Activated T-cell treated with anti-CD3 and anti-CD28 coated beads for 48 hours (primary cell): ENCODE results near the gene TMEM63B.
"Not testable (repeated sequence)": the region's sequence is repeated elsewhere in the genome, so short reads cannot be mapped to it uniquely, and the experiment has no call there.

Experiments used
- DNase-seq: peaks from one replicate; pipeline ENCODE4 v3.0.0-alpha.2; 2020; ENCODE audit warnings: low read depth

Gene TMEM63B

DNA sequence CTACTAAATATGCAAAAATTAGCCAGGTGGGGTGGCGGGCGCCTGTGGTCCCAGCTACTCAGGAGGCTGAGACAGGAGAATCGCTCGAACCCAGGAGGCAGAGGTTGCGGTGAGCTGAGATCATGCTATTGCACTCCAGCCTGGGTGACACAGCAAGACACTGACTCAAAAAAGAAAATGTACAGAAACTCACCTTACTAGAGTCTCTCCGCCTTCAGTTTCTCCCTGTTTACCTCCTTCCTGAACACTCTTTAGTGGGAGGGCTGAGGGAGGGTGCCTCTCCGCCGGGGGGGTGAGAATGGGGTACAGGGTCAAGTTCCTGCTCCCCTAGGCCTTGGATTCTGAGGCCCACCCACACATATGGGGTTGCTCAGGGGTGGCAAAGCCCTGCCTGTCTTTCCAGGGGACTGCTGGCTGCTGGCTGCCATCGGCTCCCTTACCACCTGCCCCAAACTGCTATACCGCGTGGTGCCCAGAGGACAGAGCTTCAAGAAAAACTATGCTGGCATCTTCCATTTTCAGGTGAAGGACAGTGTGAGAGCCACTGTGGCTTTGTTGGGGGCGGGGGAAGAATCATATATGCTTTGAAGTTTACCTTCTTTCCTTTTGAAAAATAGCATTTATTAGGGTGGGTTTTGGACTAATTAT lies 44.7 kb downstream of the TMEM63B start:
- no peak for DNase-seq

DNA sequence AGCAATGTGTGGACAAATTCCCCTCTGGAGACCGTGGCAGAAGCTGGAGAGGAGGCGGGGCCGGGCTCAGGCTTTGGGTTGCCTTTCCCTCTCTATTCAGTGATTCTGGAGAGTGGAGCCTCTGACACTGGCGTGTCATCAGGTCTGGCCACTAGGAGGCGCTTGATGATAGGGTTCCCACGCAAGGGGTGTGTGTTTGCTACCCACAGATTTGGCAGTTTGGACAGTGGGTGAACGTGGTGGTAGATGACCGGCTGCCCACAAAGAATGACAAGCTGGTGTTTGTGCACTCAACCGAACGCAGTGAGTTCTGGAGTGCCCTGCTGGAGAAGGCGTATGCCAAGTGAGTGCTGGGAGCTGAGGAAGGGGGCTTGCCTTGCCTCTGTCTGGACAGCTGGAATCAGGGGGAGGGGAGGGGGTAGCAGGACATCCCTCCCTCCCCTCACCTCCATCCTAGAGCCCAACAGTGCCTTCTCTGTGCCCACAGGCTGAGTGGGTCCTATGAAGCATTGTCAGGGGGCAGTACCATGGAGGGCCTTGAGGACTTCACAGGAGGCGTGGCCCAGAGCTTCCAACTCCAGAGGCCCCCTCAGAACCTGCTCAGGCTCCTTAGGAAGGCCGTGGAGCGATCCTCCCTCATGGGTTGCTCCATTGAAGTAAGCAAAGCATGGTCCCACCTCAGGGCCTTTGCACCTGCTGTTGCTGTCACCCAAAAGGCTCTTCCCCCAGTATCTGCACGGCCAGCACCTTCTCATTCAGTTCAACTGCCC lies 45.6 kb downstream of the TMEM63B start:
- peak; percentile 73 for DNase-seq

DNA sequence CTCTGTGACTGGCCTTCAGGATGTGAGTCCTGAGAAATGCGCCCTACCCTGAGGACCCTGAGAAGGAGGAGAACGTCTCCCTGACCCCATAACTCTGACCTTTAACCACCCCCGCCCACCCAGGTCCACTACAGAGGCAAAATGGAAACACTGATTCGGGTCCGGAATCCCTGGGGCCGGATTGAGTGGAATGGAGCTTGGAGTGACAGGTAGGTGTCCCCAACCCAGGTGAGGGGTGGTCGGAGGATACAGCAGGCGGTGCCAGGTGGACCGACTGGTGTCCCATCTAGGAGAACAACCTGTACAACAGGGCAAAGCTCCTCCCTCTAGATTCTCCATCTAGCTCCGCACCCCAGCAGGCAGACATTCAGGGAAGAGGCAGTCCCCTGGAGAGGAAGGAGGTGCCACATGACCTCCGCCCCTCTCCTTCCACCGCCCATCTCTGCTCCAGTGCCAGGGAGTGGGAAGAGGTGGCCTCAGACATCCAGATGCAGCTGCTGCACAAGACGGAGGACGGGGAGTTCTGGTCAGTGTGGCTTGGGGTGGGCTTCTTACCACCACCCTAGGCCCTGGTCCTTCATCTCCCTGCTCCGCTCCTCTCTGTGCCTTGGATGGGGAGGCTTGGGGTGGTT lies 48.9 kb downstream of the TMEM63B start:
- no peak for DNase-seq

DNA sequence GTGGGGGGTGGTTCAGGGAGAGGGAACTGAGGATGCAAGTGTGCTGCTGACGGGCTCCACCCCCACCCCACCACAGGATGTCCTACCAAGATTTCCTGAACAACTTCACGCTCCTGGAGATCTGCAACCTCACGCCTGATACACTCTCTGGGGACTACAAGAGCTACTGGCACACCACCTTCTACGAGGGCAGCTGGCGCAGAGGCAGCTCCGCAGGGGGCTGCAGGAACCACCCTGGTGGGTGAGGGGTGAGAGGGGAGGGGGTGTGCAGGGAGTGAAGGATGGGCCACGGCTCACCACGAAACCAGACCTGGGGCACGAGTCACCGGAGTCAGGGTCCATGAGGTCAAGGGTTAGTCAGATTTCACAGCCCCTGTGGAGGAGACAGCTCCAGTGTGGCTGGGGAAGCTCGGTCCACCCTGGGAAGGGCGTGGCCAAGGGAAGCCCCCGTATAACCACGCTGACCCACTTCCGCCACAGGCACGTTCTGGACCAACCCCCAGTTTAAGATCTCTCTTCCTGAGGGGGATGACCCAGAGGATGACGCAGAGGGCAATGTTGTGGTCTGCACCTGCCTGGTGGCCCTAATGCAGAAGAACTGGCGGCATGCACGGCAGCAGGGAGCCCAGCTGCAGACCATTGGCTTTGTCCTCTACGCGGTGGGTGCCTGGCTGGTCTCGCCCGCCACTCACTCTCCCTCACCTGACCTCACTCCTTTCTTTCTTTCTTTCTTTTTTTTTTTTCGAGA lies 49.6 kb downstream of the TMEM63B start:
- no peak for DNase-seq

DNA sequence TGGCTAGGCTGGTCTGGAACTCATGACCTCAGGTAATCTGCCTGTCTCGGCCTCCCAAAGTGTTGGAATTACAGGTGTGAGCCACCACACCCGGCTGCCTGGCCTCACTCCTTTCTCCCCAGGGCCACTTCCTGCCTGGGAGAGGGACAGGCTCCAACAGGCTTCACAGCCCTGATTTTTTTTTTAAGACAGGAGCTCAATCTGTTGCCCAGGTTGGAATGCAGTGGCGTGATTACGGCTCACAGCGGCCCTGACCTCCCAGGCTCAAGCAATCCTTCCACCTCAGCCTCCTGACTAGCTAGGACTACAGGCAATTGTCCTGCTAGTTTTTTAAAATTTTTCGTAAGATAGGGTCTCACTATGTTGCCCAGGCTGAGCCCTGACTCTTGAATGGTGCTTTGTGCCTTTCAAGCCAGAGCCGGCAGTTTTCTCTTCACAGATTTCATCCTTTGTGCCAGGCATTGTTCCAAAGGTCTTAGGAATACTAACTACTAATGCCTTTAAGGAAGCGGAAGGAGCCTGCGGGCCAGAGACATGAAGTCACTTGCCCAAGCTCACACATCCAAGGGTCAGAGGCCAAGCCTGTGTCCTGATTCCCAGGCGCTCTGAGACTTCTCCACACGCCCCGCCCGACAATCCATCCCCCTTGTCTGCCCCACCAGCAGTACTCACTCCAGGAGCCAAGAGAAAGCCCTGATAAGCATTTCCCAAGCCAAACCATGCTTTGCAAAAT lies 50.5 kb downstream of the TMEM63B start:
- DNase-seq, result no peak

DNA sequence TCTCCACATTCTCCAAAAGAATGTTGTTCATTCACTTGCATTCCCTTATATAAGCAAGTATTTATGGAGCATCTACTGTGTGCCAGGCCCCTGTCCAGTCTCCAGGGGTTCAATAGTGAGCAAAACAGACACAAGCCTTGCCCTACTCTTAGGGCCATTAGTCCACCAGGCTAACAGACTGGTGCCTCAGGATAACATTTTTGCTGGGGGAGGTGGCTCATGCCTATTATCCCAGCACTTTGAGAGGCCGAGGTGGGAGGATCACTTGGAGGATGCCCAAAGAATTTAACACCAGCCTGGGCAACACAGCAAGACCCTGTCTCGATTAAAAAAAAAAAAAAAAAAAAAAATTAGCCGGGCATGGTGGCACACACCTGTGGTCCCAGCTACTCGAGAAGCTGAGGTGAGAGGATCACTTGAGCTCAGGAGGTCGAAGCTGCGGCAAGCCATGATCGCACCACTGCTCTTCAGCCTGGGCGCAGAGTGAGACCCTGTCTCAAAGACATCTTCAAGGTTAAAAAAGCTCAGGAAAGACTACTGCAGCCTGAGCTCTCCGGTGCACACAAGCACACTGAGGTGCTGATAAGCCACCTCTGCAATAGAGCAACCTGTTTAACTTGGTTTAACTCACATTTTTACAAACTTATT lies 51.2 kb downstream of the TMEM63B start:
- DNase-seq, result no peak

DNA sequence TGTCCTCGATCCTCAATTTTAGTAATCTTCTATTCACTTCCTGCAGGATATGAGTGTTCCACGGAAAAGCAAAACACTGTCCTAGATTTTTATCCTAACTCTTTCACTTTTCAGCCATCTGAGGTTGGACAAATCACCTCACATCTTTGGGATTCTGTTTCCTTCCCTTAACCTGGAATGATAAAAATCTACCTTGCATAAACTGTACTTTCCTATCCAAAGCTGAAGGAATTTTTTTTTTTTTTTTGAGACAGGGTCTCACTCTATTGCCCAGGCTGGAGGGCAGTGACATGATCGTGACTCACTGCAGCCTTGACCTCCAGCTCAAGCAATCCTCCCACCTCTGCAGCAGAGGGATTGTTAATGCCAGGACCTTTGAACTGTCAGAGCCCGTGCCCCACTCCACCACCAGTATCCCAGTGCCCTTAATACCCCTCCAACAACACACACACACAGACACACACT lies 51.8 kb downstream of the TMEM63B start:
- no peak for DNase-seq

DNA sequence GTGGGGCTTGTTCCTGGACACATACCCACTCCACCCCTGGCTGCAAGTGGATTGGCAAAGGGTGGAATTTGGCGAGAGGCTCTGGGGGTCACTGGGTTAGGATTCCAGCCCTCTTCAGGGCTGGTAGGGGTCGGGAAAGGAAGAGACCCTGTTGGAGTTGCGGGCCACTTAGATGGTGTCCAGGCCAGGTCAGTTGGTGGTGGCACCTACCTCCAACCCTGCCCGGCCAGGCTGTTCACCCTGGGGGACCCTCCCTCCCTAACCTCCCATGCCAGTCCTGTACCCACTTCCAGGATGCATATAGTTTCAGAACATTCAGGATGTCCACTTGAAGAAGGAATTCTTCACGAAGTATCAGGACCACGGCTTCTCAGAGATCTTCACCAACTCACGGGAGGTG lies 52.3 kb downstream of the TMEM63B start:
- no peak for DNase-seq

DNA sequence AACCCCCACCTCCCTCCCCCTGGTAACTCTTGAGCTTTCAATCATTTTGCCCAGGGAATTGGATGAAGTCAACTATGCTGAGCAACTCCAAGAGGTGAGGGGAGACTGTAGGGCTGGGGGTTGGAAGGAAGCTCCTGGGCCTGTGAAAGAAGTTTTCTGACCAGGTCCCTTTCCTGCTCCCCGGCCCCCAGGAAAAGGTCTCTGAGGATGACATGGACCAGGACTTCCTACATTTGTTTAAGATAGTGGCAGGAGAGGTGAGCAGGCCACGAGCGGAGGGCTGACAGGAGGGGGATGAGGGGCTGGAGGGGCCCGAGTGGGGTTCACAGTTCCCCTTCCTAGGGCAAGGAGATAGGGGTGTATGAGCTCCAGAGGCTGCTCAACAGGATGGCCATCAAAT lies 53.1 kb downstream of the TMEM63B start:
- DNase-seq, result no peak

DNA sequence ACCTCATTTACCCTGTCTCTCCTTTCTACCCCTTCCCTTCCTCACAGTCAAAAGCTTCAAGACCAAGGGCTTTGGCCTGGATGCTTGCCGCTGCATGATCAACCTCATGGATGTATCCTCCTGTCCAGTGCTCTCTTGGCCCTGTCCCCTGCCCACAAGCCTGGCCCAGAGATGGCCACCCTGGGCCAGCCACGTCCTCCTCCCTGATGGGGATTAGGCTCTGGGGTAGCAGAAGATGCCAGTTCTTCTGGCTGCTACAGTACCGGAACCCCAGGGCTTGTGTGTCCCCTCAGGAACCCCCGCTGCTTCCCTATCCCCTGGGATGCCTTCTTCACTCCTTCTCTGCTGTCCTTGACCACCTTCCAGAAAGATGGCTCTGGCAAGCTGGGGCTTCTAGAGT lies 53.5 kb downstream of the TMEM63B start:
- DNase-seq, result no peak

DNA sequence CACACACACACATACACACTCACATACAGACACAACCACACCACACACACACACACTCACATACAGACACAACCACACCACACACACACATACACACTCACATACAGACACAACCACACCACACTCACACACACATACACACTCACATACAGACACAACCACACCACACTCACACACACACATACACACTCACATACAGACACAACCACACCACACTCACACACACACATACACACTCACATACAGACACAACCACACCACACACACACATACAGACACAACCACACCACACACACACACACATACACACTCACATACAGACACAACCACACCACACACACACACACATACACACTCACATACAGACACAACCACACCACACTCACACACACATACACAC lies 54.4 kb downstream of the TMEM63B start:
- DNase-seq, result not testable (repeated sequence)

DNA sequence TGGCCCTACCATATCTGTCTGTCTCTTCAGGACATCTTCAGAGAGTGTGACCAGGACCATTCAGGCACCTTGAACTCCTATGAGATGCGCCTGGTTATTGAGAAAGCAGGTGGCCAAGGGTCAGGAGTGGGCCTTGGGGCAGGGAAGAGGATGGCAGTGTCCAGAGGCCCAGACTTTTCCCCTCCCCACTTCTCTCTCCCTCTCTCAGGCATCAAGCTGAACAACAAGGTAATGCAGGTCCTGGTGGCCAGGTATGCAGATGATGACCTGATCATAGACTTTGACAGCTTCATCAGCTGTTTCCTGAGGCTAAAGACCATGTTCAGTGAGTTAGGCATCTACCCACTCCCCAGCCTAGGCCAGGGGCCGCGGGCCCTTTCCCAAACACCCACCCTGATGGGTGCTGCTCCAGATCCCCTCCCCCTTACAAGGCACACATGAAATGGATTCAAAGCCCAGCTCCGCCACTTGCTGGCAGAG lies 55.6 kb downstream of the TMEM63B start:
- DNase-seq, result no peak

DNA sequence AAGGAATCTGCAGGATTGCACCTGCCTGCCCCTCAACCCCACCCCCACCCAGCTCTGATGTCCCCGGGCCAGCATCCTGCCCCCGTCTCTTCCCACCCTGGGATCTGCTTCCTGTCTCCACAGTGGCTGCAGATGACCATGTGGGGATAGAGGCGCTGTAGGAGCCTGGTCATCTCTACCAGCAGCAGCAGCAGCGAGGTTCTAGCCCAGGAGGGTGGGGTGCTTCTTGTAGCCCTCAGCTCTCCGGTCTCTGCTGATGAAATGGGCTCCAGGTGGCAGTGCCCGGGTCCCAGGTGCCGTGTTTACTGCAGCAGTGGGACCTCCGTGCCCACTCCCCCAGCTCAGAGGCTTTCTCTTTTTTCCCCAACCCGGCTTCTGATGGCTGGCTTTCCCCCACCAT lies 56.4 kb downstream of the TMEM63B start:
- DNase-seq, result no peak

DNA sequence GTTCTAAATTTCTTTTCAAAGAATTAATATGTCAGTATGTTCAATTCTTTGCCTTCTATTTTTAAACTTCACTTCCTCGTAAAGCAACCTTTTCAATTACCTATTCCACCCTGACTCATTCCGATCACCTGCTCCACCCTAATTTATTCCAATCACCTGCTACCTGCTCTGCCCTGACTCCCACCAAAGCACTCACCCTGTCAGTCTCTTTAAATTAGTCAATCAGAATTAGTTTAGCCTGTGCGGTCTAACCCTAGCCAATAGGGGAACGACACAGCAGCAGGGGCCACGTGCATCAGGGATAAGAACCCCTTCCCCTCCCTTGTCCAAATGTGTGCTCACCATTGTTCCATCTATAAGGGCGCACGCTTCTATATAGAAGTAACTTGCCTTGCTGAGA lies 58.0 kb downstream of the TMEM63B start:
- DNase-seq, result not testable (repeated sequence)

DNA sequence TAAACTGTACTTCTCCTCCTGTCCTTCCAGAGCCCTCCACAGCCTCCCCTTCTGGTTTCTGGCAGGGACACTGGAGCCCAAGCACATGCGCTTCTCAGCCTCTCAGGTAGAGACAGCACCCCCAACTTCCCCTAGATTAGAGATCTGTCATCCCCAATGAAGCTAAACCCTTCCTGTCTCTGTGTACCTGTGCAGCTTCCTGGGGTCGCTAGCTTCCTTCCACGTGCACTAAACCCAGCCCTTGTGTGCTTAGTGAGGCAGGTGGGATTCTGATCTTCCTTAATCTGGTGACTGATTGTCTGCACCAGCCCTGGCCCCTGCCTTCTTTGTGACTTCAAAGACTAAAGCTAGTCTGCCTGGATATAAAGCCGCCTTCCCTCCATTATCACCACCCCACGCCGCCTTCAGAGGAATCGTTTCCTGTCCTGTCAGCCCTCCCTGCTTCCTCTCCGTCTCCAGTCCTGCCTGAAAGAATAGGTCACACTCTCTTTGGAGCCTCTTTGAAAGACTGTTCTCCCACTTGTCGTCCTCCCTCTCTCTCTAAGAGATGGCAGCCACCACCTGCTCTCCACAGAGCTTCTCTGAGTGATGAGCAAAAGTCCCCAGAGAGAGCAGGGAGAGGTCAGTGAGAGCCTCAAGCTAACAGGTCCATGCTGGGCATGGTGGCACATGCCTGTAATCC lies 58.7 kb downstream of the TMEM63B start:
- DNase-seq, result no peak

DNA sequence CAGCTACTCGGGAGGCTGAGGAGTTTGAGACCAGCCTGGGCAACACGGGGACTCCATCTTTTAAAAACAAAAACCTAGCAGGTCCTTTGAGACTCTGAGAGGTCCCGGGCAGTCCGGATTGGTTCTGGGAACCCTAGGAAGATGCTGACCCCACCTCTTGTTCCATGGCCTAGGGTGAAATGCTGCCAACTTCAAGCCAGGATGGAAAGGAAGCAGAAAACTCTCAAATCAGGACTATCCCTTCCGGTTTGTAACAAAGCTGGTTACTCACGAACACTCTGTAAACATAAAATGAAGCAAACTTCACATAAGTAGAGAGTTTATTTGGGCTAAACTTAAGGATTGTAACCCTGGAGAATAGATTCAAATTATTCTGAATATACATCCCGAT lies 59.3 kb downstream of the TMEM63B start:
- DNase-seq, result no peak

DNA sequence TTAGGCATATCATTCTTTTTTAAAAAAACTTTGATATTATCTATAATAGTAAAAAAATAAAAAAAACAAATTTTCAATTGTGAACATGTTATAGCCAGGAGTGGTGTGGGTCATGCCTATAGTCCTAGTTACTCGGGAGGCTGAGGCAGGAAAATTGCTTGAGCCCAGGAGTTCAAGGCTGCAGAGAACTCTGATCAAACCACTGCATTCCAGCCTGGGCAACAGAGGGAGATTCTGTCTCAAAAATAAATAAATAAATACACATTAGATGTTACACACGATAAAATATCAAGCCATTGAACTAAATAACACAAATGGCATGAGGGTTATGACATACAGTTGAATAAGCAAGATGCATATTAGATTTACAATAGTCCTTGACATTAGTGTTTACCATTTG lies 61.5 kb downstream of the TMEM63B start:
- no peak for DNase-seq

DNA sequence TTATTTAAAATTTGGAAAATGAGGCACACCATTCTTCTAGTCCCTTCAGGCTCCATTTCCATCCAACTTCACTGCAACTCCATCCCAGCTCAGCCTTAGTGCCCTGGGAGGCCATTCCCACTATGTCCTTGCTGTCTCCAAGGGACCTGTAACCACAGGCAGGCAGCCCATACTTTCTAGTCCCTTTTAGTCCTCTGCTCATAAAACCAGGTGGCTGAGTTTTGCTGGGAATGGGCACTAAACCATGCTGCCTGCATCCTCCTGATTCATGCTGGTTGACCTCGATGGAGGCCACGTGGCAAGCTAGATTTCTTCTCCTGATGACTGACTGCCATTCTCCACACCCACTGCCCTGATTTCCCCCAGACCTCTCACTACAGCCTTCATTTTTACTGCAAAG lies 61.9 kb downstream of the TMEM63B start:
- DNase-seq, result no peak

DNA sequence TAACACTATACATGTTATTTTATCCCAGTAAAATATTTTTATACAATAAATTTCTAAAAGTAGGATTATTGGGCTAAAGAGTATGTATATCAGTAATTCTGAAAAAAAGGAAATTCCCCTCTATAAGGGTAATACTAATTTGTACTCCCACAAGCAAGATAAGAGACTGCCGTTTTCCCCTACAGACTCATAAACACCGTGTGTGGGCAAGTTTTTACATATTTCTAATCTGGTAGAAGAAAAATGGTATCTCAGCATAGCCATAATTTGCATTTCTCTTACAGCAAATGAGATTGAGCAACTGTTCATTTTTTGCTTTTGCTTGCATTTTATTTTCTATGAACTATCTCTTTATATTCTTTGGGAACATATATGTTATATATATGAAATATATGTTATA lies 63.4 kb downstream of the TMEM63B start:
- no peak for DNase-seq

DNA sequence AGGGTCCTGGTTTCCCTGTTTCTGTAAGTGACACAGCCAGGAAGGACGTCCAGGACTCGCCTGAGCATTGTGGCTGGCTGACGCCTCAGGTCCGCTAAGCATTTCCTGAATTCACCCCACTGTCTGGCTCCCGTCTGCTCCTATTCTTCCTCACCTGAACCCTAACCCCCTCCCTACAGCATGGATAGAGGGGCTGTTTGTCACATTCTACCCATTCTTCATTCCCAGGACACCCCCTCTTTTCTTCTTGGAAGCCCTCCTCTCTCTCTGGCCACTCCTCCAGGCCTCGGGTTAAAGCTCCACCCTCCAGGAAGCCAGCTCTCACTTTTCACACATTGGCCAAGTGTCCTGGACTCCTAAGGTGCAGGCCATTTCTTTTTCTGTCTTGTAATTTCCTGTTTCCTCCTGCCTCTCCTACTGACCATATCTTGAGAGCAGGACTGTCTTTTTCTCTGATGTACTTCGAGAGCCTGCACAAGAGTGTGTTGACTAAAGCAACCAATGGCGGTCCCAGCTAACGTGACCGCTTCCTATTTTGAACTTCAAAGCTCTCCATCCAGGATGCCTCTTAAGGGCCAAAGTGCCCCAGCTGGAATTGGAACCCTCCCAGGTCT lies 65.2 kb downstream of the TMEM63B start:
- no peak for DNase-seq
